HG03025 (cell line): ENCODE results near the gene RPS28.

ENCODE experiments used
- ATAC-seq: cut with Tn5 transposase; IDR thresholded peaks from one replicate; pipeline ENCODE4 v1.9.1; 2021; ENCODE audit warnings: mild to moderate bottlenecking, moderate library complexity; ENCODE audit not compliant: unreplicated experiment, low FRiP score

RPS28 gene

GRCh38 chr19:8370176-8371010 is 49.1 kb downstream of the RPS28 start:
- ATAC-seq, result no peak

- no peak for ATAC-seq
Measured at GRCh38 chr19:8371011-8371804, 49.9 kb downstream of the RPS28 start.
